HG02943 (cell line): ENCODE measurements around the gene ABHD16B.
"Not testable (repeated sequence)": the region's sequence is repeated elsewhere in the genome, so short reads cannot be mapped to it uniquely, and the experiment has no call there.

ENCODE experiments used
- ATAC-seq: cut with Tn5 transposase; IDR thresholded peaks from one replicate; pipeline ENCODE4 v1.9.1; 2021; ENCODE audit warnings: mild to moderate bottlenecking, low read depth, moderate library complexity; ENCODE audit not compliant: unreplicated experiment

ABHD16B gene

DNA sequence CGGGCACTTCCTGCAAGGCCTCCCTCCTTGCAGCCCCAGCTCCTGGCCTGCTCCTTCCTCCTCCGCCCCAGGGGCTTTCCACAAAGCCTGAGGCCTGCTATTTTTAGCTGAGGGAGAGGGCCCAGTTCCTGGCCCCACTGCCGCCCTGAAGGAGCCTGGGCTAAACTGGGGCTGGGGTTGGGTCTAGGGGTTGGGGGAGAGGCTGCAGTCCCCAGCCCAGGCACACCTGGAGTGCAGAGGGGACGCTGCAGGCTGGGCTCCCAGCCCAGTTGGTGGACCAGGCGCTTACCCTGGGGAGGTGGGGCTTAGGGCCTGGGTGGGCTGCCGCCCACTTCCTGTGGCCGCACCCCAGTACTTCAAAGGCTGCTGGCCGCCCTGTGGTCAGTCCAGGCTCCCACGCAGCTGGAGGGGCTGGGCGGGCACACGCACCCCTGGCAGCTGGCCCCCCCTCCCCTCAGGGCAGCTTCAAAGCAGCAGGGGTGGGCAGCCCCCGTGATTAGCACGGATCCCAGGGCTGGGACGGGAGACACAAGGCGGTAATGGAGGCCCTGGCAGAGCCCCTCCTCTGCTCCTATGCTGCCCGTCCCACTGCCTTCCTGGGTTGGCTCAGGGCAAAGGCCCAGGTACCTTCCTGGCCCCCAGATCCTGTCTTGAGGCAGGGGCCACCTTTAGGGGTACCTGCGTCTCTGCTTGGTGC is 7.1 kb upstream of the ABHD16B start:
- no peak for ATAC-seq

DNA sequence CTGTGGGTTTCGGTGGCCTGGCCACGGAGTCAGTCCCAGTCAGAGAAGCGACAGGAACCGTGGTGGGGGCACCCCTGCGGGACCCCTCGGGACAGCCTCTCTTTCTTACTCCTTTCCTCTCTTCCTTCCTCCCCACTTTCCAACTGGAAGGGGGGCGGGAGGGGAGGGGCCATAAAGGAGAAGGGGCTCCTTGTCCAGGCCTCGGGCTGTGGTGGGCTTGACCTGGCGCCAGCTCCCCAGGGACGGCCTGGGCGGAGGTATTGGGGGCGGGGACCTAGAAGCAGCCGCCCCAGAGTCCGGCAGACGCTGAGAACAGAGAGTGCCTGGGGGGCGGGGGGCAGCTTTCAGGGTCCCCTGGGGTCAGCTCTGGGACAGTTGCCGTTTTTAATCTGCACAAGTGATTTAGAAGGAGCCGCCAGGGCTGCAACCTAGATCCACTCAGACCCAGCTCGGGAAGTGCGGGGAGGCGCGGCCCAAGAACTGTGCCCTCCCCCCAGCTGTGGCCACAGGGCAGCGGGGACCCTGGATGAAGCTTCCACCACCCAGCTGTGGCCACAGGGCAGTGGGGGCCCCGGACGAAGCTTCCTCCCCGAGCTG is 6.4 kb upstream of the ABHD16B start:
- ATAC-seq: no peak

DNA sequence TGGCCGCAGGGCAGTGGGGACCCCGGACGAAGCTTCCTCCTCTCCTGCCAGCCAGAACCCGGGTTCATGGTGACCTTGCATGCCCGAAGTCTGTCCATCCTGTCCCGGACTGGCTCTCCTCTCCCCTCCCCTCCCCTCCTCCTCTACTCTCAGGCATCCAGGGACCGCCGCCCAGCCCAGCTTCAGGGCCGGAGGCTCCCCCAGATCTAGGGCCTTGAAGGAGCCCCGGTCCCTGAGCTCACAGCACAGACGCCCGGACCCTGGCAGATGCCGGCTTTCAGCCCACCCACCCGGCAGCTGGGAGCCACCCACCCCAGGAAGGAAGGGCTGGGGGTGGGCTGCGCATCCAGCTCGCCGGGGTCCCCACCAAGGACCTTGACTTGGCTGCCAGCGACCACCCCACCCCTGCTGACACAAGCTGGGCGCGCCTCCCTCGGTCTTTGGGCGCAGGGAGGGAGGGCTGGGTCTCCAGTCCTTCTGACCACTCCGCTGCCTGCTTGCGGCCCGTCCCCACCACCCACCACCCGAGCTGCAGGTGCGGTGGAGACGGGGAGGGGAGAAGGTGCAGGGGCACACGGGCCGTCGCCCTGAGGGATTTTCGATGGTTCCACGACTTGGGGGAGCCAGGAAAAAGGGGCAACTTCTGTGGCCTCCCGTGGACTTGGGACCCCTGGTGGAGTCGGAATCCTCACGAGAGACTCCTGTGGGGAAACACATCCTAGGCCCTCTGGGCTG is 5.8 kb upstream of the ABHD16B start:
- ATAC-seq: no peak

DNA sequence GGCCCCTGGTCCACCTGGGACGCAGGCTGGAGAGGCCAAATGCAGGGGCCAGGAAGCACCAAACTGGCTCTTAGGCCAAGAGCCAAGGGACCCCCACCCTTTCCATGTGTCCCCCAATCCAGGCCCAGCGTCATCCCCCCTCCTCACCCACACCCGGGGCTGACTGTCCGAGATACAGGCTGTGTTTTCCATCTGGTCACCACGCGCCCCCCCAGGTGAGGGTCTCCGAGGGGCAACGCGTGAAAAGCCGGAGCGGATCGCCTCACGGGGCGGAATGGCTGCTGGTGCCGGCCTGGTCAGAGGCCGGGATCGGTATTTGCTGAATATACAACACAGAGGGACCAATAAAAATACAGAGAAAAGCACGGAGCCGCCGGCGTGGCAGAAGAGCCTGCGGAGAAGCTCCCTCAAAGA is 5.2 kb upstream of the ABHD16B start:
- ATAC-seq: no peak

DNA sequence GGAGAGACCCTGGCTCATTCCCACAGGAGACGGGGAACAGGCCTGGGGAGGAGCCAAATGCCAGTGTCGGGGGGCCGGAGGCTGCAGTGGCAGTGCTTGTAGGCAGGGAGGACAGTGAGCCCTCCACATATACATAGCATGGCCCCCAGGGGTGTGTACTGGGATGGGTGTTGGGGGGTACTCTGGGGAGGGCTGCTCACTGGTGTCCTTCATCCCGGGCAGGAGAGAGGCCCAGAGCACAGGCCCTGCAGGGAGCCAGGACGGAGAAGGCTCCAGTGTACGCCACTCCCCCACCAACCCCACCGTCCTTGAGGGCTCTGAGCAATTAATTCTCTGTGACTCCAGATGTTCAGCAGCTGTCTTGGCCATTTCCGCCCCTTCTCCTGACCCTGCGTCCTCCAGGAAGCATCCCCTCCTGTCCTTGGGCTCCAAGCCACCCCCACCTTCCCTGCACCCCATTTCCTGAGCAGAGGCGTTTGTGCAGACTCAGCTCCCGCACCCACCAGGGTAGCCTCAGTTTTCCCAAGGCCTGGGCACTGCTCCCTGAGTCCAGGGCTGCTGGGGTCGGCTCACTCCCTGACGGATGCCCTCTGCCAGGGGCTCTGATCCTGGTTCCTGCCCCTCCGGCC is 3.4 kb upstream of the ABHD16B start:
- no peak for ATAC-seq

DNA sequence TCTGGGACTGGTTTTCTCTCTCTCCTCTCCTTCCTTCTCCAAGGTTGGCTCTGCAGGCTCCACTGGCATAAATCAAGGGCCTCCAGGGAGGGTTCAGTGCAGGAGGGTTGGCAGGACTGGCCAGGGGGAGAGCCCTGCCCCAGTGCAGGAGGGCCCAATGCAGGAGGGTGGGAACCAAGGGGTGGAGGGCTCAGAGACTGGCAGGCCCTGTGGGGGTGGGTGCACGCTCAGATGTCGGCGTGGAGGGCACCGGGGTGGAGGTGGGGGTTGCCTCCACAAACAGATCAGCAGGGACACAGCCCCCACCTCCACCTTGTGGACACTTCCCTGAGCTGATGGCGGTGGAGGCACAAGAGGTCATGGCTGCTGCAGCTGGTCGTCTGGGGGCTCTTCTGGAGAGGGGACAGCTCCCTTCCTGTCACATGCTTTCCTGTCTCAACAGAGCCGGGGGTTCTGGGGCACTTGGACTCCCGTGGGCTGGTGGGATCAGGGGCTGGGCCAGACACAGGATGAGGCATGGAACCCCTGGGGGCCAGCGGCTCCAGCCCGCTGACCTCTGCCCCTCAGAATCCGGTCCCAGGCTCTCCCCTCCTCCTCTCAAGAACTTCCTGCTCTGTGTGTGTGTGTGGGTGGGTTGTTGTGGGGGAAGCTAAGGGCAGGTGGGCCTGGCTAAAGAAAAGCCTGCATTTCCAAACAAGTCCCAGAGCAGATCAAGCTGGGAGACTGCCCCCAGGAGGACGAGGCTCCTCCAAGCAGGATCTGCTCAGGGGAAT is 2.7 kb upstream of the ABHD16B start:
- ATAC-seq: no peak

DNA sequence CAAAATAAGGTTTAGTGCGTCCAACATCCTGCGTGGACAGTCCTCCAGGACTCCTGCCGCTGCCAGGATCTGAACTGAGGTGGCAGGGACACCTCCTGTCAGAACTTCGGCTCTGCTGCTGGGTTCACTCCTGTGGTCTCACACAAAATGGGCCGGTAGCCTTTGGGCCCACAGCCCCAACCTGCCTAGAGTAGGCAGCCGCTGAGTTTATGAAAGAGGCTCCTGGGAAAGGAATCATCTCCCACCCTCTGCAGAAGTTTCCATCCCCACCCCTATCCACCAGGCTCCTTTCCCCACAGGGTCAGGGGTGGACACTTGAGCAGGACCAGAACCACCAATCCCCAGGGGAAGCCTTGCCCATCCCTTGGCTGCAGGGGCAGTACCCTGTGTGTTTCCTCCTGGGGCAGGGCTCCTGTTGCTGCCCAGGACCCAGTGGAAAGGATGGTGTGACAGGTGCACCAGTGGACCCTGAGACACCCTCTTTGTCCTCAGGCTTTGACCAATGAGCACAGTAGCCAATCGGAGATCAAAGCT is 2.1 kb upstream of the ABHD16B start:
- no peak for ATAC-seq

DNA sequence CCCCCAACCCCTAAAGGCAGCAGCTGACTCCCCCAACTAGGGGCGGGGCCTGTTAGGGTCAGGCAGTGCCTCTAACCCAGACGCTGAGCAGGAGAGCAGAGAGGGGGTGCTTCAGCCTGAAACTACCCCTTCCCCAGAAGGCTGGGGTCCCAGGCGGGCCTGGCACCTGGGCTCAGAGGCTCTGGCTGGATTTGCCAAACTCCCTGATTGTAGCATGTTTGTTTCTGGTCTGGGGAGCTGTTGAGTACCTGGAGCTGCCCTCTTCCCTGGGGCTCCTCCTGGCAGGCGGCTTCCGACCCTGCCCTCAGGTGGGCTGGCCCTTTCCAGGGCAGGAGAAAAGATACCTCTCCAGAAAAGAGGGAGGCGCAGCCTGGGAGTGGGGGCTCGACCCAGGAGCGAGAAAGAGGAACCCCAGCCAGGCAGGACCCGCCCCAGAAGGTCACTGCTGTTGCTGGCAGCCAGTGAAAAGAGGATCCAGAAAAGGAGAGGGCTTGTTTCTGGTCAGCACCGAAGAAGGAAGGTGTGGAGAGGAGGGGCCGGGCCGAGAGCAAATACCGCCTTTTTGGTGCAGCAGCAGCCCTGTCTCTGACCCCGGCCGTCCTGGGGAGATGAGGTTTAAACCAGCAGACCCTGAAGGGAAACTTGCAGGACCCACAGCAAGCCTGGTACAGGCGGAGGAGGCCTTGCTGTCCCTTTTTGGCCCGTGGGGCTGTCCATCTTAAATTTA is 810 bp upstream of the ABHD16B start:
- ATAC-seq: no peak

DNA sequence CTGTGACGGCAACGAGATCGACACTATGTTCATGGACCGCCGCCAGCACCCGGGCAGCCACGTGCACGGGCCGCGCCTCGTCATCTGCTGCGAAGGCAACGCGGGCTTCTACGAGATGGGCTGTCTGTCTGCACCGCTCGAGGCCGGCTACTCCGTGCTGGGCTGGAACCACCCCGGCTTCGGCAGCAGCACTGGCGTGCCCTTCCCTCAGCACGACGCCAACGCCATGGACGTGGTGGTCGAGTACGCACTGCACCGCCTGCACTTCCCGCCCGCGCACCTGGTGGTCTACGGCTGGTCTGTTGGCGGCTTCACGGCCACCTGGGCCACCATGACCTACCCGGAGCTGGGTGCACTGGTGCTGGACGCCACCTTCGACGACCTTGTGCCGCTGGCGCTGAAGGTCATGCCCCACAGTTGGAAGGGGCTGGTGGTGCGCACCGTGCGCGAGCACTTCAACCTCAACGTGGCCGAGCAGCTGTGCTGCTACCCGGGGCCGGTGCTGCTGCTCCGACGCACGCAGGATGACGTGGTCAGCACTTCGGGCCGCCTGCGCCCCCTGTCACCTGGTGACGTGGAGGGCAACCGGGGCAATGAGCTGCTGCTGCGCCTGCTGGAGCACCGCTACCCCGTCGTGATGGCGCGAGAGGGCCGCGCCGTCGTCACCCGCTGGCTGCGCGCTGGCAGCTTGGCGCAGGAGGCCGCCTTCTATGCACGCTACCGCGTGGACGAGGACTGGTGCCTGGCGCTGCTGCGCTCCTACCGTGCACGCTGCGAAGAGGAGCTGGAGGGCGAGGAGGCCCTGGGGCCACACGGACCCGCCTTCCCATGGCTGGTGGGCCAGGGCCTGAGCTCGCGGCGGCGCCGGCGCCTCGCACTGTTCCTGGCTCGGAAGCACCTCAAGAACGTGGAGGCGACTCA is 943 bp downstream of the ABHD16B start:
- no peak for ATAC-seq

DNA sequence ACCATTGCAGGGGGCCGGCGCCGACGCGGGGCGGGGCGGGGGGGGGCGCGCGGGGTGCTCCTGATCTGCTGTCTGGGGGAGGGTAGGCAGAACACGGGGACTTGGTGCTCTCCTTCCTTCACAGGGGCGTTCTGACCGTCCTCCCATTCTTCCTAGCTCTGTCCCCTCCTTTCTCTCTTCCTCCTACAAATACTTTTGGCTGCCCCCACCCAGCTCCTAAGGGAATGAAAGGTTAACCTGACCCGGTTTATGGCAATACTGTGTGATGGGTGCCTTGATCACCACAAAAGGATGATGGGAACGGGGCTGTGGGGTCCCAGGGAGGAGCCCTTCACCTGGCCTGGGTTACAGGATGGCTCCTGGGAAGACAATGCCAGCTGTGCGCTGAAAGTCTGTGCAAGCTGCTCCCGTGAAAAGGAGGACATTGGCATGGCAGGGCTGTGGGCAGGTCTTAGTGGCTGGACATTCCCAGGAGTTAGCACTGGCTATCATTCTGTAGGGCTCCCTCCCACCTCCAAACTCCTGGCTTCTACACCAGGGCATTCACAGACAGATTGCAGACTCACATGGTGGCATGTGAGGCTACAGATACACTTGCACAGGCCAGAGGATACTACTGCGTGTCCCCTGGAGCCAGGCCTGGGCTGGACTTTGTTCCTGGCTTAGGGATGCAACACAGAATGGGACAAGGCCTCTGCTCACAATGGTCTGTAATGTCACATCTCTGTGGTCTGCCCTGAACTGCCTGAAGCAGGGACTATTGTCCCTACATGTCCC is 1.9 kb downstream of the ABHD16B start:
- no peak for ATAC-seq

DNA sequence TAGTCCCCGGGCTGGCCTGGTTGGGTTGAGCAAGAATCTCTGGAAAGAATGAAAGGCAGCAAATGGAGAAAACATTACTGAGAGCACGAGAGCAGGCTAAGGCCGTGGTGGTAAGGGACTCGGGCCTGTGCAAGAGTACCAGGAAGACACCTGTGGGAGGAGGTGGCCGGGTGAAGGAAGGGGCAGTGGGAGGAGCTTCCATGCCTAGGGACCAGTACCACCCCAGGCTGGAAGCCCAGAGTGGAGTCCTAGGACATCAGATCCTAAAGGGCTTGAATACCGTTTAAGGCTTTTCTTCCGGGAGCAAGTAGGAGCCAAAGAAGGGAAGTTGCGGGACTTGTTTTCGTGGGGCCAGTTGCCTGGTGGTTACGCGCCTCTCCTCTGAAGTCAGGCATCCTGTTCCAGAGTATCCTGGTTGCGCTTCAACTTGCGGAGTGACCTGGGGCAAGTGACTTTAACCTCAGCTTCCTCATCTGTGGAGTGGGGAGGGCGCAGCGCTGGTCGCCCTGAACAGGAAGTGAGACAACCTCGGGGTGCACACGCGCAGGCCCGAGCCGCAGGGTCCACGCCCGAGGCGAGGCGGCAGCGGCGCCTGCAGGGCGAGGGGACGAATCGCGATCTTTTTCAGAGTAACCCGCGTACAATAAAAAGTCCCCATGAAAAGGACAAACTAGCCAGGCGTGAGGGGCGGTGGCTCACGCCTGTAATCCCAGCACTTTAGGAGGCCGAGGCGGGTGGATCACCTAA is 2.7 kb downstream of the ABHD16B start:
- ATAC-seq: peak; percentile 62

DNA sequence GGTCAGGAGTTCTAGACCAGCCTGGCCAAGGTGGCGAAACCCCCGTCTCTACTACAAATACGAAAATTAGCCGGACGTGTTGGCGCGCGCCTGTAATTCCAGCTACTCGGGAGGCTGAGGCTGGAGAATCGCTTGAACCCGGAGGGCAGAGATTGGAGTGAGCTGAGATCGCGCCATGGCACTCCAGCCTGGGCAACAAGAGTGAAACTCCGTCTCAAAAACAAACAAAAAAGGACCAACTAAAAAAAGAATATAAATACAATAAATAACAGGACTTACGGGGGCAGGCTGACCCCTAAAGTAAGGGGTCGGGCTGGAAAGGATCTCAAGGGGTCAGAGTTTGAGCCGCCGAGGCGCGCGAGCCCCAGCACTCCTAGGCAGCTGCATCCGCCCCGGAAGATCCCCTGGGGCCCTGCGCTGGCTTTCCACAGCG is 3.3 kb downstream of the ABHD16B start:
- ATAC-seq: no peak

DNA sequence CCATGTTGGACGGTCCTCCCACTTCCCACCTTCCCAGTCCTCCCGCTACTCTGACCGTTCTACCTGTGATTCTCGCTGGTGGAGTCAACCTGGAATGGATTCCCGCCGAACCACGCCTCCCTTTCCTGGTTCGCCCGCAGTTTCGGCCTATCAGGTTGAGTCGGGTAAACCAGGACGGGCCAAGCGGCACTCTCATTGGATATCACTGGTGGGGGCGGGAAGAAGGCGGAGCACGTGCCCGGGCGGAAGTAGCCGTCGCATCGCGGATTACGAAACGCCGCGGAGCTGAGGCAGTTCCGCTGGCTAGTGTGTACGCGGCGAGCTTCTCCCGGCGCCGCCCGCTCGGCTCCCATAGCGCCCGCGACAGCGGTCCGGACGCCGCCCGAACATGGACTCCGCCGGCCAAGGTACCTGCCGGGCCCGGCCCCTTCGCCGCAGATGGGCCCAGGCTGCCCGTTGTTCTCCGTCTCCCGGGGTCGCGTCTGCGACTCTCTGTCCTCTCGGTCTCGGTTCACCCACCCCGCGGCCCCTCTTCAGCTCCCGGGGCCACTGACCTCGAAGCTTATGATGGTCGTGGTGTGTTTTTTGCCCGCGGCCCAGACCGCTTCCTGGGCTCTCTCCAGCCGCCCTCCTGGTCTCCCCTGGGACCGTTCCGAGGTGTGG is 3.8 kb downstream of the ABHD16B start, which contains the start of gene TPD52L2:
TSS of gene TPD52L2 (plus strand) at position 293 of the 663 bp plus-strand sequence. CDS start at position 389, 96 bp downstream.
- peak; percentile 71 for ATAC-seq

DNA sequence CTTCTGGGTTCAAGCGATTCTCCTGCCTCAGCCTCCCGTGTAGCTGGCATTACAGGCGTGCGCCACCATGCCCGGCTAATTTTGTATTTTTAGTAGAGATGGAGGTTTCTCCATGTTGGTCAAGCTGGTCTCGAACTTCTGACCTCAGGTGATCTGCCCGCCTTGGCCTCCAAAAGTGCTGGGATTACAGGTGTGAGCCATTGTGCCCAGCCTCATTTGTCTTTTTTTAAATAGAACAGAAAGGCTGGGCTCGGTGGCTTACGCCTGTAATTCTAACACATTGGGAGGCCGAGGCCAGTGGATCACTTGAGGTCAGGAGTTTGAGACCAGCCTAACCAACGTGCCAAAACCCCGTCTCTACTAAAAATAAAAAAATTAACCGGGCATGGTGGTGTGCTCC is 5.7 kb downstream of the ABHD16B start:
- ATAC-seq: not testable (repeated sequence)

DNA sequence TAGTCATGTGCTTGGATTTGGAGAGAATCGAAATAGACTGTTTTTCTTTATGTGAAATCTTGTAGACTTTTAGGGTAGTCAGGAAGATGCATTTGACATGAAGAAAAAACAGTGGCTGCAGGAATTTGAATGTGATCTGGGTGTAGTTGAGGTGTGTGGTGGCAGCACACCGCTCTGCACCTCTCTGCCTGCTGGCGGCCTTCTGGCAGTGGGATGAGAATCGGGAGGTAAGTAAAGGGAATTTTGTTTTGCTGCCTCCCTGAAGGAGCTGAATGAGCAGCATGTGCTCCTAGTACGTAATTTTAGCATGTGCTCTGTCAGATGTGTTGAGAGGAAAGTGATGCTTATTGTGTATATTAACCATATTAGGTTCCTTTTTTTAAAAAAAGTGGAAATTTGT is 7.0 kb downstream of the ABHD16B start:
- ATAC-seq: no peak

DNA sequence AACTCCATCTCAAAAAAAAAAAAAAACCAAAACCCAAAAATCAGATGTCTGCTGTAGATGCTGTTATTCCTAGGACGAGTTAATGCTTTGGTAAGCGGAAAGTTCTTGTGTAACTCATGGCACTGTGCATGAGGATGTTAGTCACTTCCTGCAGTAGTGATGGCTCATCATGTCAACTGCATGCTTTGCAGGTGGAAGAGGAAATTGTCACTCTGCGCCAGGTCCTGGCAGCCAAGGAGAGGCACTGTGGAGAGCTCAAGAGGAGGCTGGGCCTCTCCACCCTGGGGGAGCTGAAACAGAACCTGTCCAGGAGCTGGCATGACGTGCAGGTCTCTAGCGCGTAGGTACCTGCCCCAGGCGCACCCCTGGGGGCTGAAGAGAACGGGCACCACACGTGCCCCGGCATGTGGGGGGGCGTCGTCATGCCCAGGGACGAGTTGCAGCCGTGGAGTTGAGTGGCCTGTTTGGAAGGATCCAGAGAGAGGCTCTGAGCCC is 12.2 kb downstream of the ABHD16B start:
- ATAC-seq: no peak
